ENCODE results near the gene SETD7.
A peak's percentile ranks its signal among the peaks of the same experiment; 100 is the strongest.
"Not testable (repeated sequence)": the region's sequence is repeated elsewhere in the genome, so short reads cannot be mapped to it uniquely, and the experiment has no call there.

SETD7 gene

DNA sequence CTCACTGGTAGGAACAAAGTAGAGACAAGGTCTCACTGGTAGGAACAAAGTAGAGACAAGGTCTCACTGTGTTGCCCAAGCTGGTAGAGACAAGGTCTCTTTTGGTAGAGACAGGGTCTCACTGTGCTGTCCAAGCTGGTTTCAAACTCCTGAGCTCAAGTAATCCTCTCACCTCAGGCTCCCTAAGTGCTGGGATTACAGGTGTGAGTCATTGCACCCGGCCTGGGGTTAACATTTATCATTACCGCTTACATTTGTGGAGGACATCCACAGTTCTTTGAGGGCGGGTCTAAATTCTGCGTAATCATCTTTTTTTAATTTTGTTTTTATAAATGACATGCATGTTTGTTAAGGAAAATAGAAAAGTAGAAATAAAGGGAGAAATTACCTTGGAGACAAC, 90.1 kb downstream of the SETD7 start:
- Histone ChIP-seq H3K27me3 (ENCODE audit: control insufficient read depth, insufficient read depth, low read length) (no peaks in the 10 kb centered on the region), H3K4me1 (ENCODE audit: control insufficient read depth, insufficient read depth, low read length) (peaks cover 6% of the 10 kb centered on the region), H3K9ac (ENCODE audit: low read length) (no peak overlapping the region), H3K9me3 (ENCODE audit: control insufficient read depth, insufficient read depth, low read depth, low read length) (peaks cover 18% of the 10 kb centered on the region), H3K36me3 (ENCODE audit: control insufficient read depth, insufficient read depth, low read length) (no peaks in the 10 kb centered on the region), H3K4me3 (ENCODE audit: low read depth, low read length) (no peak overlapping the region), H3K27ac (ENCODE audit: low read depth, low read length) (no peak overlapping the region)

DNA sequence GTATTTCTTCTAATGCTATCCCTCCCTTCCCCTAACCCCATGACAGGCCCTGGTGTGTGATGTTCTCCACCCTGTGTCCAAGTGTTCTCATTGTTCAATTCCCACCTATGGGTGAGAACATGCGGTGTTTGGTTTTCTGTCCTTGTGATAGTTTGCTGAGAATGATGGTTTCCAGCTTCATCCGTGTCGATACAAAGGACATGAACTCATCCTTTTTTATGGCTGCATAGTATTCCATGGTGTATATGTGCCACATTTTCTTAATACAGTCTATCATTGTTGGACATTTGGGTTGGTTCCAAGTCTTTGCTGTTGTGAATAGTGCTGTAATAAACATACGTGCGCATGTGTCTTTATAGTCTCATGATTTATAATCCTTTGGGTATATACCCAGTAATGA, 91.5 kb downstream of the SETD7 start:
- H3K27me3 ChIP-seq (ENCODE audit: control insufficient read depth, insufficient read depth, low read length); H3K27ac ChIP-seq (ENCODE audit: low read depth, low read length); H3K36me3 ChIP-seq (ENCODE audit: control insufficient read depth, insufficient read depth, low read length); H3K4me3 ChIP-seq (ENCODE audit: low read depth, low read length); H3K9ac ChIP-seq (ENCODE audit: low read length): not testable (repeated sequence)
- H3K4me1 ChIP-seq (ENCODE audit: control insufficient read depth, insufficient read depth, low read length), result peaks cover 18% of the 10 kb centered on the region
- H3K9me3 ChIP-seq (ENCODE audit: control insufficient read depth, insufficient read depth, low read depth, low read length), result peaks cover 15% of the 10 kb centered on the region

DNA sequence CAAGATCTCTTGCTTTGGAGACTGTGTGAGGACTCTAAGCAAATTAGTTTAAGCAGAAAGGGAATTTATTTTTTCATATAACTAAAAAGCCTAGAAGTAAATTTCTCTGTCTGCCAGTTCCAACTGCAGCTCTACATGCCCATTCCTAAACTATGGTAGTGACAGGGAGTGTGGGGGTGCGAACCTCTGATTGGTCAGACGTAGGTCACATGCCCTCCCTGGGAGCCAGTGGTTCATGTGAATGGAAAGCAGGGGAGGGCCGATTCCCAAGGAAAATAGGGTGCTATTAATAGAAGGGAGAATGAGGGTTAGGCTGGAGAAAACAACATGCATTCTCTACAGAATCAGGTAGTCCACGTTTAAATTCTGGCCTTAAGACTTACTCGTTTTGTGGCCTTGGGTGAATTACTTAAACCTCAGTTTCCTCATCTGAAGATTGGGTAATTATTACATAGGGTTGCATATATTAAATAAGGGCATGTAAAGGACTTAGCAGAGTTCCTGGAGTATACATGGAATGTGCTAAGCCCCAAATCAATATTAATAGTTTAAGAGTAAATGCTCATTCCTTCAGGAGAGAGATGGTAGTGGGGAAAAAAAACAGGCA, 94.9 kb downstream of the SETD7 start:
- Histone ChIP-seq H3K9me3 (ENCODE audit: control insufficient read depth, insufficient read depth, low read depth, low read length) (peaks cover 5% of the 10 kb centered on the region; the same call in 1 of the 2 replicates), H3K4me1 (ENCODE audit: control insufficient read depth, insufficient read depth, low read length) (peaks cover 31% of the 10 kb centered on the region), H3K9ac (ENCODE audit: low read length) (peak overlapping the region; percentile 3), H3K27ac (ENCODE audit: low read depth, low read length) (peak overlapping the region; percentile 75), H3K36me3 (ENCODE audit: control insufficient read depth, insufficient read depth, low read length) (no peaks in the 10 kb centered on the region), H3K4me3 (ENCODE audit: low read depth, low read length) (peak overlapping the region; percentile 32), H3K27me3 (ENCODE audit: control insufficient read depth, insufficient read depth, low read length) (no peaks in the 10 kb centered on the region)

DNA sequence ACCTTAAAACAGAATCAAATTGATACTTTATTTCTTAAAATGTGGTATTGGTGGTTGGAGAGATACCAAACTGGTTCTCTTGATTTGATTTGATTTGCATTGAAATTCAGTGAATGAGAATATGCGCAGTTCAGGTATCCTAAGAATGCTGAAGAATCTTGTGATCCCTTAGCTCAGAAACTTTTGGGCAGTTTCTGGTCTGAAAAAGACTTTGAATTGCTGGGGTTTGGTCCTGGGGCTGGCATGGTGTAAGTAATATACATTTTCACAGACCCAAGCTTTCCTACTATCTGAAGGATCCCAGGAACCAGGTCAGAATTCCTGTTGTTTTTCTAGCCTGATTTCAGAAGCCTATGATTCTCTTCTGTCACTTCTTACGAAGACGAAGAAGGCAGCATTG, 95.5 kb downstream of the SETD7 start:
- Histone ChIP-seq H3K27me3 (ENCODE audit: control insufficient read depth, insufficient read depth, low read length) (no peaks in the 10 kb centered on the region), H3K4me1 (ENCODE audit: control insufficient read depth, insufficient read depth, low read length) (peaks cover 34% of the 10 kb centered on the region), H3K27ac (ENCODE audit: low read depth, low read length) (peak overlapping the region; percentile 75), H3K4me3 (ENCODE audit: low read depth, low read length) (peak overlapping the region; percentile 32), H3K36me3 (ENCODE audit: control insufficient read depth, insufficient read depth, low read length) (no peaks in the 10 kb centered on the region), H3K9me3 (ENCODE audit: control insufficient read depth, insufficient read depth, low read depth, low read length) (peaks cover 3% of the 10 kb centered on the region; the same call in 1 of the 2 replicates), H3K9ac (ENCODE audit: low read length) (peak overlapping the region; percentile 3)

DNA sequence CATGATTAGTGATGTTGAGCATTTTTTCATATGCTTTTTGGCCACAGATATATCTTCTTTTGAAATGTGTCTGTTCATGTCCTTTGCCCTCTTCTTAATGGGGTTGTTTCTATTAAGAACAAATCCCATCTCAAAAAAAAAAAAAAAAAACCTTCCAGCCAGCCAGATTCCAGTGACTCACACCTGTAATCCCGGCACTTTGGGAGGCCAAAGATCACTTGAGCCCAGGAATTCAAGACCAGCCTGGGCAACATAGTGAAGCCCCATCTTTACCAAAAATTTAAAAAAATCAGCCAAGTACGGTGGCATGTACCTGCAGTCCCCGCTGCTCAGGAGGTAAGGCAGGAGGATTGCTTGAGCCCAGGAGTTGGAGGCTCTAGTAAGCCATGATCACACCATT, 97.0 kb downstream of the SETD7 start:
- no peak overlapping the region for H3K9ac ChIP-seq (ENCODE audit: low read length)
- no peak overlapping the region for H3K4me3 ChIP-seq (ENCODE audit: low read depth, low read length)
- H3K27me3 ChIP-seq (ENCODE audit: control insufficient read depth, insufficient read depth, low read length), result no peaks in the 10 kb centered on the region
- H3K36me3 ChIP-seq (ENCODE audit: control insufficient read depth, insufficient read depth, low read length), result no peaks in the 10 kb centered on the region
- no peak overlapping the region for H3K27ac ChIP-seq (ENCODE audit: low read depth, low read length)
- peaks cover 40% of the 10 kb centered on the region for H3K4me1 ChIP-seq (ENCODE audit: control insufficient read depth, insufficient read depth, low read length)
- peaks cover 3% of the 10 kb centered on the region; the same call in 1 of the 2 replicates for H3K9me3 ChIP-seq (ENCODE audit: control insufficient read depth, insufficient read depth, low read depth, low read length)

DNA sequence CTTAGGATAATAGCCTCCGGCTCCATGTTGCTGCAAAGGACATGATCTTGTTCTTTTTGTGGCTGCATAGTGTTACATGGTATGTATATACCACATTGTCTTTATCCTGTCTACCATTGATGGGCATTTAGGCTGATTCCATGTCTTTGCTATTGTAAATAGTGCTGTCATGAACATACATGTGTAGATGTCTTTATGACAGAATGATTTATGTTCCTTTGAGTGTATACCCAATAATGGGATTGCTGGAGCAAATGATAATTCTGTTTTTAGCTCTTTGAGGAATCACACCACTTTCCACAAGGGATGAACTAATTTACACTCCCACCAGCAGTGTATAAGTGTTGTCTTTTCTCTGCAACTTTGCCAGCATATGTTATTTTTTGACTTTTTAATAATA, 97.5 kb downstream of the SETD7 start:
- Histone ChIP-seq H3K9me3 (ENCODE audit: control insufficient read depth, insufficient read depth, low read depth, low read length) (peaks cover under 1% of the 10 kb centered on the region; the same call in 1 of the 2 replicates), H3K4me3 (ENCODE audit: low read depth, low read length) (no peak overlapping the region), H3K27me3 (ENCODE audit: control insufficient read depth, insufficient read depth, low read length) (no peaks in the 10 kb centered on the region), H3K9ac (ENCODE audit: low read length) (no peak overlapping the region), H3K27ac (ENCODE audit: low read depth, low read length) (no peak overlapping the region), H3K4me1 (ENCODE audit: control insufficient read depth, insufficient read depth, low read length) (peaks cover 40% of the 10 kb centered on the region), H3K36me3 (ENCODE audit: control insufficient read depth, insufficient read depth, low read length) (no peaks in the 10 kb centered on the region)

DNA sequence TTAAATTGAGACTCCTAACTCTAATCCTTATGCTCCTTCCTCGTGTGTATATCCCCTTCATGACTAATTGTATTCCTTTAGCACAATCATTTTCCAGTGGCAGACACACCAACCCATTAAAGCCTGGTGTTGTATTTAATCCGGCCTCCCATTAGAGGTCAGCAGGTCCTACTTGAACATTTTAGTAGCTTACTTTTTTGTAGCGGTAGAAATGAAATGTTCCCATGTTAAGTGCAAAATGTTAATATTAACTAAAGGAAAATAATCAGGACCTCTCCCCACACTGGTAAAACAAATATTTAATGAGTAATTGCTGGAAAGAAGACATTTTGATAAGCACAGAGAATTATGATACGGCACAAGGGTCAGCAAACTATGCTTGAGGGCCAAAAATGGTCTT, 98.7 kb downstream of the SETD7 start:
- Histone ChIP-seq H3K4me1 (ENCODE audit: control insufficient read depth, insufficient read depth, low read length) (peaks cover 41% of the 10 kb centered on the region), H3K4me3 (ENCODE audit: low read depth, low read length) (no peak overlapping the region), H3K36me3 (ENCODE audit: control insufficient read depth, insufficient read depth, low read length) (no peaks in the 10 kb centered on the region), H3K9me3 (ENCODE audit: control insufficient read depth, insufficient read depth, low read depth, low read length) (no peaks in the 10 kb centered on the region), H3K27me3 (ENCODE audit: control insufficient read depth, insufficient read depth, low read length) (no peaks in the 10 kb centered on the region), H3K27ac (ENCODE audit: low read depth, low read length) (no peak overlapping the region), H3K9ac (ENCODE audit: low read length) (no peak overlapping the region)

DNA sequence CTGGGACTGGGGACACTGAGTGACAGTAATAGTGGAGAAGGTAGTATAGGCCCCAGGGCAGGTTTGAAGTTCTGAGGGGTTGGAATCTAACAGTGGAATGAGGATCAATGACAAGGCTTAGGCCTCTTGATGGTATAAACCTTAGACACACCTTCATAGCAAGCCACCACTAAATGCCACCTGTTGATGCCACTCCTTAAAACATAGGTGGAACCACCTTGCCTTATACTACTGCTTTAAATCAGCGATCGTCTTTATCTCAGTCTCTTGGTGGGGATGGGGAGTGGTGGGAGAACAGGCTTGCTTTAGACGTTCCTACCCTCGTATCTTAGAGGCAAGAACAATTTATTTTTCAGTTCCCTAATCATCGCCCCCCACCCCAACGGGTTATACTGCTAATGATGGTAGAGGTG, 100.9 kb downstream of the SETD7 start:
- Histone ChIP-seq H3K27ac (ENCODE audit: low read depth, low read length) (no peak overlapping the region), H3K4me1 (ENCODE audit: control insufficient read depth, insufficient read depth, low read length) (peaks cover 32% of the 10 kb centered on the region), H3K4me3 (ENCODE audit: low read depth, low read length) (peak overlapping the region; percentile 98), H3K9ac (ENCODE audit: low read length) (peak overlapping the region; percentile 86), H3K27me3 (ENCODE audit: control insufficient read depth, insufficient read depth, low read length) (no peaks in the 10 kb centered on the region), H3K36me3 (ENCODE audit: control insufficient read depth, insufficient read depth, low read length) (no peaks in the 10 kb centered on the region), H3K9me3 (ENCODE audit: control insufficient read depth, insufficient read depth, low read depth, low read length) (no peaks in the 10 kb centered on the region)

DNA sequence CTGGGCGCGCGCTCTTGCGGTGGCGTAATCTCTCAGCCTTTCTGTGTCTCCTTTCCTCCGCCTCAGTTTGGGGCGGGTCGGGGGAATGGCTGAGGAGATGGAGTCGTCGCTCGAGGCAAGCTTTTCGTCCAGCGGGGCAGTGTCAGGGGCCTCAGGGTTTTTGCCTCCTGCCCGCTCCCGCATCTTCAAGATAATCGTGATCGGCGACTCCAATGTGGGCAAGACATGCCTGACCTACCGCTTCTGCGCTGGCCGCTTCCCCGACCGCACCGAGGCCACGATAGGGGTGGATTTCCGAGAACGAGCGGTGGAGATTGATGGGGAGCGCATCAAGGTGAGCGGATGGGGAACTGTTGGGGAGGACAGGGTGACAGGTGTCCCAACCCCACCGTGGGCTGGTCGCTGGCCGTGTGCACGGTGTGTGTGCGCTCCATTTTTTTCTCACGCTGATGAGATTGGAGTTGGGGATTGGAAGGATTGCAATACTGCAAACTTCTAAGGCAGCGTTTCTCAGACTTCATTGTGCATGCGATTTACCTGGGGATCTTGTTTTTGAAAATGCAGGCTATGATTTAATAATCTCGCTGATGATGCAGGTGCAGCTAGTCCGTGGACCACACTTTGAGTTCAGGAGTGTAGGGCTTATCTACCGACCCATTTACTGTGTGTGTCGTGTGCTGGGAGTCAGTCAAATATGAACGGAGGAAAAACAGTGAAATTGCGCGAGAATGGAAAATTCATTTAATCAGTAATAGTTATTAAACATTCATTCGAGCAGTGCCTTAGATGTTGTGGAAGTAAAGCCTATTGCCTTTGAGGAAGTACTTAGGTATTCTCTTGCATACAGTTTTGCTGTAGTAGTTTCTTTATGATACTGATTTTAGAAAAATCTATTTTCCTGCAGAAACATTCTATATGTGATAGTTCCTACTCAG, 101.6 kb downstream of the SETD7 start, which contains the start of gene RAB33B:
Gene RAB33B, plus strand, starts transcription at position 11 of the 935 bp plus-strand sequence. Its CDS starts 75 bp downstream, at position 86.
- H3K9me3 ChIP-seq (ENCODE audit: control insufficient read depth, insufficient read depth, low read depth, low read length), result no peaks in the 10 kb centered on the region
- peak within 1 kb of the TSS; percentile 98 for H3K4me3 ChIP-seq (ENCODE audit: low read depth, low read length)
- H3K9ac ChIP-seq (ENCODE audit: low read length), result peak within 1 kb of the TSS; percentile 86
- peak within 1 kb of the TSS; percentile 74 for H3K27ac ChIP-seq (ENCODE audit: low read depth, low read length)
- H3K4me1 ChIP-seq (ENCODE audit: control insufficient read depth, insufficient read depth, low read length), result peaks cover 27% of the 10 kb centered on the region
- H3K27me3 ChIP-seq (ENCODE audit: control insufficient read depth, insufficient read depth, low read length), result no peaks in the 10 kb centered on the region
- H3K36me3 ChIP-seq (ENCODE audit: control insufficient read depth, insufficient read depth, low read length), result no peaks in the 10 kb centered on the region

DNA sequence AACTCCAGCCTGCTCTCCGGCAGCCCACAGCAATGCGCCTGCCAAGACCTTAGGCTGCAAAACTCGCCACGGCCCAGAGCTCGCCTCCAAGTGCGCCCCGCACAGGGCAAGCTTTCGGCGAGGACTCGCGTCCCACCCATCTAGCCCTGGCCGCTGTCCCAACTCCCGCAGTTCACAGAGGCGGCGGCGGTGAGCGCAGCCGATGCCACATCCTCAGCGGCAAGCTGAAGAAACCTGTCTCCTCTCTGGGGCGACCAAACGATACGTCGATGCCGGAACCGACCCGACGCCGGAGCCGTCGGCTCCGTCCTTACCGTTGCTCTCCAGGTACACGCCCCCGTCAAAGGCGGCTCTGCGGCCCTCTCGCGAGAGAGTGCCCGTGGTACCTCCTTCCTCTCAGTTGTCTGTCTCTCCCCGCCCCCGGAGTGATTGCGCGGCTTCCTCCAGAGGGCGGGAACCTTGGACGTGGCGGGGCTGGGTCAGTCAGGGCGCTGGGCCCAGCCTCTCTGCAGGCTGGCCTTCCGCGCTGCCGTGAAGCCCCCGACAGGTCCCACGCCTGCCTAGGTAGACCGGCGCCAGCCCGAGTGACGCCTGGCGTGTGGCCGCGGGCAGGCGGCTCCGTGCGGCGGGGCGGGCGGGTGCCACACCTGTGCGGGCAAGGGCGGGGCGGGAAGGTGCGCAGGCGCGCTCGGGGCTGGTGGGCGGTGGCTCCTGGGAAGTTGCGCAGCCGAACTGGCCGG, 102.5 kb downstream of the SETD7 start:
- Histone ChIP-seq H3K36me3 (ENCODE audit: control insufficient read depth, insufficient read depth, low read length) (no peaks in the 10 kb centered on the region), H3K4me3 (ENCODE audit: low read depth, low read length) (peak overlapping the region; percentile 98), H3K4me1 (ENCODE audit: control insufficient read depth, insufficient read depth, low read length) (peaks cover 22% of the 10 kb centered on the region), H3K27me3 (ENCODE audit: control insufficient read depth, insufficient read depth, low read length) (no peaks in the 10 kb centered on the region), H3K9me3 (ENCODE audit: control insufficient read depth, insufficient read depth, low read depth, low read length) (no peaks in the 10 kb centered on the region), H3K27ac (ENCODE audit: low read depth, low read length) (peak overlapping the region; percentile 74), H3K9ac (ENCODE audit: low read length) (peak overlapping the region; percentile 86)

Measured in HUES6 (cell line).